IPS DF 6.9 (cell line): Measurements from ENCODE around the gene TFAP2A.

Experiments
- DNase-seq: peaks from one replicate; pipeline ENCODE4 v3.0.0-alpha.2; 2013; ENCODE audit warnings: low read depth, low spot score
- H3K27ac ChIP-seq: one replicate; pipeline ENCODE4 v1.5.1; 2013; ENCODE audit warnings: low read length, control low read depth
- H3K27me3 ChIP-seq: 2 replicates; pipeline ENCODE4 v1.6.1; 2013; ENCODE audit warnings: mild to moderate bottlenecking, low read length; ENCODE audit not compliant: control insufficient read depth, insufficient read depth
- H3K36me3 ChIP-seq: 2 replicates; pipeline ENCODE4 v1.6.1; 2013; ENCODE audit warnings: low read length; ENCODE audit not compliant: control insufficient read depth, insufficient read depth
- H3K4me1 ChIP-seq: 2 replicates; pipeline ENCODE4 v1.6.1; 2013; ENCODE audit warnings: low read length; ENCODE audit not compliant: control insufficient read depth, insufficient read depth
- H3K4me3 ChIP-seq: 2 replicates; pipeline ENCODE4 v1.5.1; 2013; ENCODE audit warnings: mild to moderate bottlenecking, low read length
- H3K9me3 ChIP-seq: 2 replicates; pipeline ENCODE4 v1.6.1; 2013; ENCODE audit warnings: low read length, inconsistent platforms; ENCODE audit not compliant: control insufficient read depth, insufficient read depth
- WGBS: extraction: QIAGEN DNeasy Blood & Tissue Kit; methylation state at CpG from one replicate; pipeline ENCODE4 v1.1.7; 2013; ENCODE audit warnings: mixed read lengths, missing lambda C conversion rate; ENCODE audit not compliant: insufficient read length, insufficient coverage; 5-methylcytosine and 5-hydroxymethylcytosine counted together

The TFAP2A gene

DNA sequence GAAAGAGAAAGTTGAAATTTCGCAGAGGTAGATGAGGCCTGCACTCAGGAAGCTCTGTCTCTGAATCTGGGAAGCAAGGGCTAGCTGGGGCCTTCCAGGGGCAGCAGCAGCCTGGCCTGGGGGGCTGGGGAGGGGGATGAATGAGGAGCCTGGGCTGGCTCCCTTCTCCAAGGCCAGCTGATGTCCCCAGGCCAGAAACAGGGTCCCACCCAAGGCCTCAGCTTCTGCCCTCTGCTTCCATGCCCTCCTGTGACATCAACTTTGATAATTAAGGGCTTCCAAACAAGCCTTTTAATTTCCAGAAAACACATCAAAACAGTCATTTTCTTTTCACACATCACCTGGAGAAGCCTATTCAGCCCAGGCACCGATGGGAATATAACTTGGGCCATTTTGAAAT, 15.4 kb downstream of the TFAP2A start:
- H3K36me3 ChIP-seq, result no peaks in the 10 kb centered on the region
- DNase-seq, result no peak
- WGBS, result no CpG with 5 or more reads among the region's 2 CpGs
- no peak overlapping the region for H3K4me3 ChIP-seq
- no peaks in the 10 kb centered on the region for H3K9me3 ChIP-seq
- no peak overlapping the region for H3K27ac ChIP-seq
- H3K27me3 ChIP-seq, result peaks cover 53% of the 10 kb centered on the region
- peaks cover 4% of the 10 kb centered on the region for H3K4me1 ChIP-seq

DNA sequence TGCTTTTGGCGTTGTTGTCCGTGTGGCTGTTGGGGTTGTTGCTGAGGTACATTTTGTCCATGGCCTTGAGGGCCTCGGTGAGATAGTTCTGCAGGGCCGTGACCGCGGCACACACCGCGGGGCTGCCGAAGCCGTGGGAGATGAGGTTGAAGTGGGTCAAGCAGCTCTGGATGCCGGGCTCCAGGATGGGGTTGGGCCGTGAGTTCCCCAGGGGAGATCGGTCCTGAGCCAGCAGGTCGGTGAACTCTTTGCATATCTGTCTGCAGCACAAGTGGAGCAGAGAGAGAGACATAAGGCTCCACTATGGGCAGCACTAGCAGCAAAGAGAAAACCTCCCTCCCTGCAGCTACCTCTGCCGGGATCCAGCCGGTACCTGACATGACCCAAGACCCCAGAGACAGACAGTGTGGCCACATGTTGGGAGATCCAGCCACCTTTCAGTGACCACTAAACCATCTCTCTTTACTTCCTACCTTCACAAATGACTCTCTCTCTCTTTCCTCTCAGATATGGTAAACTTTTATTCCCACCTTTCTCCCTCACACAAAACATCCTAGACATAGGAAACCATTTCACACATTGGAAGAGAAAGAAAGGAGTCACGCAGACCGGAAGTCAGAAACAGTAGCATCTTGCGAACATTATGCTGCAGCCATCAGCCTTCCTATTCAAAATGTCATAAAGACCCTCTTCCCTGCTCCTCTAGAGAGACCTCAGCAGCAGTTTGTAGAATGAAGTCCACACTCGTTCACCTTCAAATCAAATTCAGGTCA, 16.2 kb downstream of the TFAP2A start:
- Histone ChIP-seq H3K27me3 (peaks cover 60% of the 10 kb centered on the region), H3K27ac (no peak overlapping the region), H3K4me3 (no peak overlapping the region), H3K4me1 (peaks cover 4% of the 10 kb centered on the region), H3K9me3 (no peaks in the 10 kb centered on the region), H3K36me3 (no peaks in the 10 kb centered on the region)
- DNase-seq, result no peak
- WGBS, result no CpG with 5 or more reads among the region's 20 CpGs

- DNase-seq, result no peak
- Histone ChIP-seq H3K27me3 (peaks cover 67% of the 10 kb centered on the region), H3K36me3 (no peaks in the 10 kb centered on the region), H3K4me3 (no peak overlapping the region), H3K27ac (no peak overlapping the region), H3K9me3 (no peaks in the 10 kb centered on the region), H3K4me1 (peaks cover 4% of the 10 kb centered on the region)
- no CpG with 5 or more reads among the region's 28 CpGs for WGBS
Observed at GRCh38 chr6:10397756-10398445, 17.0 kb downstream of the TFAP2A start.

DNA sequence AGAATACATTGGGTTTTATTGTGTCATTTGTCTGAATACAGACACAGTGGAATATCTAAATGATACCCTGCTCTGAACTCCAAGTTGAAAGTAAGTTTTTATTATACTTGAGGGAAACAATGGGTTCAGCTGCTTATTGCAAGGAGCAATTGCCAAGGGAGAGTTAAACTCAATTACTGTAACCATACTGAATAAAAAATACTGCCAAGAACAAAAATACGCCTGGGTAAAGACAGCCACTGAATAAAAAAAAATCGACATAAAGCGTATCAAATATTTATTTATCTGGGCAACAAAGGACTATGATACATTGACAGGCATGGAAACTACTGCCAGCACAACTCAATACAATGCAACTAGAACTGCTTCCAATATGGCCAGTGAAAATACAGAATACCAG, 18.1 kb downstream of the TFAP2A start:
- DNase-seq, result no peak
- H3K4me1 ChIP-seq, result peaks cover 4% of the 10 kb centered on the region
- no peak overlapping the region for H3K27ac ChIP-seq
- H3K36me3 ChIP-seq, result no peaks in the 10 kb centered on the region
- no peak overlapping the region for H3K4me3 ChIP-seq
- no CpG with 5 or more reads among the region's 3 CpGs for WGBS
- H3K27me3 ChIP-seq, result peaks cover 66% of the 10 kb centered on the region
- no peaks in the 10 kb centered on the region for H3K9me3 ChIP-seq

GRCh38 chr6:10395704-10396546, 18.9 kb downstream of the TFAP2A start:
- no peak for DNase-seq

GRCh38 chr6:10395171-10395703, 19.6 kb downstream of the TFAP2A start:
- no peak overlapping the region for H3K4me3 ChIP-seq
- H3K27me3 ChIP-seq, result peaks cover 69% of the 10 kb centered on the region
- H3K36me3 ChIP-seq, result no peaks in the 10 kb centered on the region
- no CpG with 5 or more reads among the region's 8 CpGs for WGBS
- DNase-seq, result no peak
- no peak overlapping the region for H3K27ac ChIP-seq
- H3K9me3 ChIP-seq, result no peaks in the 10 kb centered on the region
- H3K4me1 ChIP-seq, result peaks cover 8% of the 10 kb centered on the region

More at GRCh38 chr6:10395704-10396546, 18.9 kb downstream of the TFAP2A start:
- no peak overlapping the region for H3K27ac ChIP-seq
- no peaks in the 10 kb centered on the region for H3K9me3 ChIP-seq
- H3K4me3 ChIP-seq, result no peak overlapping the region
- H3K4me1 ChIP-seq, result peaks cover 6% of the 10 kb centered on the region
- WGBS, result no CpG with 5 or more reads among the region's 14 CpGs
- H3K27me3 ChIP-seq, result peaks cover 69% of the 10 kb centered on the region
- H3K36me3 ChIP-seq, result no peaks in the 10 kb centered on the region

DNA sequence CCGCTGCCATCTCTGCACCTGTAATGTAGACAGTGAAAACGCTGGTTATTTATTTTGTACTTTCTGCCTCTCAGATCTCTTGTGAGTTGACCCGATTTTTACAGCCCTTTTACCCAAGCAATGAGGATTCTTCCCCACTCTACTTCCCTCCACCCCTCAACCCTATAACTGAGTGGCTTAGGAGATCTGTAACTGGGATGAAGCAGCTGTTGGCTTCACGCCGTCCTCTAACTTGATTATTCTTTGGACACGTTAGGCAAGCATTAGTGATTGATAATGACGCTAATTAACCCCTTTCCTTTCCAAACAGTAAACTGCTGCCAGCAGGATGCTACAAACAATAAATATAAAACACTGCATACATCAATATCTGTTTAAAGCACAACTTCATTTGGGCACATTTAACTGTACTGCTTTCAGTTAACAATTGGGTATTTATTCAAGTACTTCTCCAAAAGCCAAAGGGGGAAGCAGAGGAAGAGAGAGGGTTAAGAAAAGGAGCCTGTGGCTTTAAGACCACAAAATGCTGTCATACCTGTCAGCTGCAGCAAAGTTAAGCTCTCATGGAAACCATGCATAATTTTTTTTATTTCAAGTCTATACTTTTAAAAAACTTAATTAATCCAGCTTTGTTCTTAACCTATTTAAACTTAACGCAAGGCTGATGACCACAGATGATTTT, 21.2 kb downstream of the TFAP2A start:
- Histone ChIP-seq H3K36me3 (no peaks in the 10 kb centered on the region), H3K4me3 (no peak overlapping the region), H3K9me3 (no peaks in the 10 kb centered on the region), H3K4me1 (peaks cover 8% of the 10 kb centered on the region), H3K27me3 (peaks cover 74% of the 10 kb centered on the region), H3K27ac (no peak overlapping the region)
- no CpG with 5 or more reads among the region's 8 CpGs for WGBS
- no peak for DNase-seq

DNA sequence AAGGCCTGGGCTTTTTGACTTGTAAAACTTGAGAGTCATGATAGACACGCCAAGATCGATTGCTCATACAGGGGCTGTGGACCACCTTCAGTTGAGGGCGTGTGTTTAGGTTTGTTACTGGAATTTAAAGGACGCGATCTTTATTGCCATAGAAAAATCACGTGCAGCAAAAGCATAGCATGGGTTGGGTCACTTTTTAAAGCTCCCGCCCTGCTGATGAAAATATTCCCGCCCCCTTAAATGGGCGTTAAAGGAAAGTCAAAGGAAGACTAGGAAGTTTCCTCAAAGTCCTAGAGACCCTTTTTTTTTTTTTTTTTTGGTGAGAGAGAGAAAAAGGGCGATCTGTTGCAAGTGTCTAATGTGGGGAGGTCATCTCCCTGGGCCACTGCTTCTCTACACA, 23.1 kb downstream of the TFAP2A start:
- H3K27me3 ChIP-seq, result peaks cover 84% of the 10 kb centered on the region
- no peak overlapping the region for H3K4me3 ChIP-seq
- no CpG with 5 or more reads among the region's 10 CpGs for WGBS
- no peaks in the 10 kb centered on the region for H3K9me3 ChIP-seq
- H3K36me3 ChIP-seq, result no peaks in the 10 kb centered on the region
- peaks cover 6% of the 10 kb centered on the region for H3K4me1 ChIP-seq
- no peak overlapping the region for H3K27ac ChIP-seq
- DNase-seq, result no peak

DNA sequence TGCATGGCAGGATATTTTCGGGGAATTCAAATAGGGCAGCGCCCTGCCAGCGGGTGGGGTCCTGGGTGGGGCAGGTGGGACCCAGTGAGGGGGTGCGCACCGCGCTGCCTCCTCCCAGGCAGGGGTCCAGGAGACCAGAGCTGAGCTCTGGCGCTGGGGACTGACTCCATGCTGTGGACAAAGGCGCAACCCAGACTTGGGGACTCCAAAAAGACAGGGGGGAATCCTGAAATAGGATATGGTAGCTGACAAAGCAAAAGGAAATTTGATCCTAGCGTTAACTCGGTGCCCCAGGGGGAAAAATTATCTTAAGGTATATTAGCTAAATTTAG, 23.6 kb downstream of the TFAP2A start:
- H3K4me1 ChIP-seq, result peaks cover 6% of the 10 kb centered on the region
- no peaks in the 10 kb centered on the region for H3K36me3 ChIP-seq
- no peaks in the 10 kb centered on the region for H3K9me3 ChIP-seq
- no peak for DNase-seq
- H3K27me3 ChIP-seq, result peaks cover 90% of the 10 kb centered on the region
- WGBS, result no CpG with 5 or more reads among the region's 10 CpGs
- H3K27ac ChIP-seq, result no peak overlapping the region
- no peak overlapping the region; the same call in 1 of the 2 replicates for H3K4me3 ChIP-seq
